Breast epithelium (tissue), 3 donors: ENCODE measurements around the gene PXN.

ENCODE experiments used
- CTCF ChIP-seq, 3 donors: fragments of 450-650 bp; IDR thresholded peaks; one replicate each; pipeline ENCODE4 v1.5.1; 2016 to 2017; ENCODE audit warnings: antibody characterized with exemption in 3 of 3, mild to moderate bottlenecking in 3 of 3, moderate library complexity in 3 of 3
- POLR2A ChIP-seq: fragments of 450-650 bp; IDR thresholded peaks from one replicate; pipeline ENCODE4 v1.6.1; 2016; ENCODE audit warnings: antibody characterized with exemption, mild to moderate bottlenecking, moderate library complexity
- POLR2AphosphoS5 ChIP-seq, 3 donors: sonication (generic); formaldehyde crosslinking; IDR thresholded peaks; one replicate each; pipeline ENCODE4 v1.6.1; 2017; ENCODE audit warnings: antibody characterized with exemption in 3 of 3

GRCh38 chr12:120257041-120257821, 8.3 kb downstream of the PXN start:
- TF ChIP-seq POLR2AphosphoS5 (IDR thresholded peaks at IDR 0.05) (peak; percentile 11 to 51 (median 36)), CTCF (IDR thresholded peaks at IDR 0.05) (peak in 1 of 3 donors; percentile 15), POLR2A (no peak)
